Brain microvascular endothelial cell (primary cell): Measurements from ENCODE around the gene USP36.

Experiments used
- DNase-seq: peaks from one replicate; pipeline ENCODE4 v3.0.0-alpha.2; 2020
- H3K27ac ChIP-seq: fragments of 250-450 bp; sonication (Bioruptor Pico); 2 replicates; pipeline ENCODE4 v1.5.1; 2020; ENCODE audit warnings: mild to moderate bottlenecking, moderate library complexity
- H3K27me3 ChIP-seq: fragments of 250-450 bp; sonication (Bioruptor Pico); replicated peaks from 2 replicates; pipeline ENCODE4 v1.5.1; 2020; ENCODE audit warnings: mild to moderate bottlenecking
- H3K36me3 ChIP-seq: fragments of 250-450 bp; sonication (Bioruptor Pico); replicated peaks from 2 replicates; pipeline ENCODE4 v1.5.1; 2020; ENCODE audit warnings: mild to moderate bottlenecking
- H3K4me3 ChIP-seq: 2 replicates; pipeline ENCODE4 v1.5.1; 2011; ENCODE audit warnings: low read depth, mild to moderate bottlenecking, control low read depth, low read length, moderate library complexity
- in situ Hi-C: cut with HindIII; loops from 2 replicates; pipeline ENCODE4 v1.10.0; 2017; ENCODE audit warnings: low sequenced_read_pairs, low pct_ligation_motif_present
- TF ChIP-seq, protein P1 (sequence below): IDR thresholded peaks from 2 replicates; pipeline ENCODE4 v1.5.1; 2011; ENCODE audit warnings: low read depth, mild to moderate bottlenecking, moderate library complexity, low read length, control low read depth, inconsistent platforms; ENCODE audit errors: missing control alignments

Gene USP36

DNA sequence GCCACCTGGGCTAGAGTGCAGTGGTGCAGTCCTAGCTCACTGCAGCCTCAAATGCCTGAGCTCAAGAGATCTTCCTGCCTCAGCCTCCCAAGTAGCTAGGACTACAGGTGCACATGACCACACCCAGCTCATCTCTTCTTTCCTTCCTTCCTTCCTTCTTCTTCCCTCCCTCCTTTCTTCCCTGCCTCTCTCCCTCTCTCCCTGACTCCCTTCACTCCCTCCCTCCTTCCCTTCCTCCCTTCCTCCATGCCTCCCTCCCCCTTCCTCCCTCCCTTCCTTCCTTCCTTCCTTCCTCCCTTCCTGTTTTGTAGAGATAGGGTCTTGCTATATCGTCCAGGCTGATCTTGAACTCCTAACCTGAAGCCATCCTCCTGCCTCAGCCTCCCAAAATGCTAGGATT lies 23.5 kb upstream of the USP36 start:
- in situ Hi-C loops: no loop called here
- Histone ChIP-seq H3K4me3 (no peak overlapping the region), H3K27ac (no peak overlapping the region), H3K36me3 (peaks cover 11% of the 10 kb centered on the region), H3K27me3 (no peaks in the 10 kb centered on the region)
- TF ChIP-seq, protein P1, sequence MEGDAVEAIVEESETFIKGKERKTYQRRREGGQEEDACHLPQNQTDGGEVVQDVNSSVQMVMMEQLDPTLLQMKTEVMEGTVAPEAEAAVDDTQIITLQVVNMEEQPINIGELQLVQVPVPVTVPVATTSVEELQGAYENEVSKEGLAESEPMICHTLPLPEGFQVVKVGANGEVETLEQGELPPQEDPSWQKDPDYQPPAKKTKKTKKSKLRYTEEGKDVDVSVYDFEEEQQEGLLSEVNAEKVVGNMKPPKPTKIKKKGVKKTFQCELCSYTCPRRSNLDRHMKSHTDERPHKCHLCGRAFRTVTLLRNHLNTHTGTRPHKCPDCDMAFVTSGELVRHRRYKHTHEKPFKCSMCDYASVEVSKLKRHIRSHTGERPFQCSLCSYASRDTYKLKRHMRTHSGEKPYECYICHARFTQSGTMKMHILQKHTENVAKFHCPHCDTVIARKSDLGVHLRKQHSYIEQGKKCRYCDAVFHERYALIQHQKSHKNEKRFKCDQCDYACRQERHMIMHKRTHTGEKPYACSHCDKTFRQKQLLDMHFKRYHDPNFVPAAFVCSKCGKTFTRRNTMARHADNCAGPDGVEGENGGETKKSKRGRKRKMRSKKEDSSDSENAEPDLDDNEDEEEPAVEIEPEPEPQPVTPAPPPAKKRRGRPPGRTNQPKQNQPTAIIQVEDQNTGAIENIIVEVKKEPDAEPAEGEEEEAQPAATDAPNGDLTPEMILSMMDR: no peak
- DNase-seq: no peak

DNA sequence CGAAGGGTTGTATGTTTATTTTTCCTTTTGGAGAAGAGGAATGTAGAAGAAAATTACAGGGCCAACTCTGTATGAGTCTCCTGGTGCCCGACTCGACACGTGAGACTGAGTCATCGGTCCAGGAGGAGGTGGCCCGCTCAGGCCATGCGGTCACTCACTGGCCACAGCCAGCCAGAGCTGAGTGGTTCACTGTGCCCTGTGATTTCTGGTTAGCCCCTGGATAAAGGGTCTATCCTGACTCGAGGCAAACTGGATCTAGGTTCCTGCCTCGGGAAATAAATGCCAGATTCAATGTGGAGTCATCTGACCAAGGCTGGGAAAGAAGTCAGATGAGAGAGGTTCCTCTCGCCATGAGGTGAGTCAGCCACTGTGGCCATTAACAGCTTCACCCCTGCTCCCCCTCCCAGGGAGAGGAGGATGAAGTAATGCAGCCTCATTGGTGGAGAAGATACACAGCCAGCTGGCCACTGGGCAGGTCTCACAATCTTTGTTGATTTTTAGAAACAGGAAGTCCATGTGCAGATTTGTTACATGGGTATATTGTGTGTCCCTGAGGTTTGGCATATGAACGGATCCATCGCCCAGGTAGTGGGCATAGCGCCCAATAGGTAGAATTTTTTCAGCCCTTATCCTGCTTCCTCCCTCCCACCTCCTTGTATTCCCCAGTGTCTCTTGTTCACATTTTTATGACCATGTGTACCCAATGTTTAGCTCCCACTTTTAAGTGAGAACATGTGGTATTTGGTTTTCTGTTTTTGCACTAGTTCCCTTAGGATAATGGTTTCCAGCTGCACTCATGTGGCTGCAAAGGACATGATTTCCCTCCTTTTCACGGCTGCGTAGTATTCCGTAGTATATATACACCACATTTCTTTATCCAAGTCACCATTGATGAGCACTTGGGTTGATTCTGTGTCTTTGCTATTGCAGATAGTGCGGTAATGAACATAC lies 21.7 kb upstream of the USP36 start:
- Histone ChIP-seq H3K36me3 (peaks cover 15% of the 10 kb centered on the region), H3K27ac (peak overlapping the region; percentile 98), H3K4me3 (peak overlapping the region; percentile 9), H3K27me3 (no peaks in the 10 kb centered on the region)
- in situ Hi-C loops: no loop called here
- DNase-seq: peak; percentile 96
- TF ChIP-seq, protein P1: no peak

DNA sequence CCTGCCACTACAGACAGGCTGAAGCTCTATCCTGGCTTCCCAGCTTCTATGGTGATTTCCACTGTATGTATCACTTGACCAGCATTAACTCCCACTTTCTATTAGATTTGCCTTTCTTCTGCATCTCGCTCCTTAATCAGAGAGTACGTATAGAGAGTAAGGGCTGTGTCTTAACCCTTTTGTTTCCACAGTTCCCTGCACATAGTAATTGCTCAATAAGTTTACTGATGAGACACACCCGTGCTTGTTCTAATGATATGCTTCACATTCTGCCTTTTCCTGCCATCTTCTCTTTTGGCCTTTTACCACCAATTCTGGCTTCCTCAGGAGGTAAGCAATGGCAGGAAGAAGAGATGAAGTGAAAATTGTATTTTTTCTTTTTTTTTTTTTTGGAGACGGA lies 20.6 kb upstream of the USP36 start:
- in situ Hi-C loops: no loop called here
- Histone ChIP-seq H3K27ac (peak overlapping the region; percentile 98), H3K36me3 (peaks cover 19% of the 10 kb centered on the region), H3K27me3 (no peaks in the 10 kb centered on the region), H3K4me3 (no peak overlapping the region)
- no peak for DNase-seq
- TF ChIP-seq, protein P1: no peak

DNA sequence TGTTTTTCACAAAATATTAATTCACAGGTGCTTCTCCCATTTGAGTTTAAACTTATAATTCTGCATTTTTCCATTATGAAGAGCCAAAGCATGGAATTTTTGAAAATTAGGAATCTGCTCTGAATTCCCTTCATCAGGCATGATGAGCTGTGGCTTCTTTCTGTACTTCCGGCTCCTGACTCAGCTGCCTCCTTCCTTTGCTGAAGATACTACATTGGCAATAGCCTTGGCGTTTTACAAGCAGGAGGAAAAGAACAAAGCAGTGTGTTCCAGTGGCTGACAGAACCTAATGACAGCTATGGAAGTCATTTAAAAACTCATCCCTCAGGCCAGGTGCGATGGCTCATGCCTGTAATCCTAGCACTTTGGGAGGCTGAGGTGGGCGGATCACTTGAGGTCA lies 18.4 kb upstream of the USP36 start:
- no peak overlapping the region for H3K27ac ChIP-seq
- no peaks in the 10 kb centered on the region for H3K27me3 ChIP-seq
- peaks cover 34% of the 10 kb centered on the region for H3K36me3 ChIP-seq
- H3K4me3 ChIP-seq: no peak overlapping the region
- no peak for DNase-seq
- TF ChIP-seq, protein P1: no peak
- in situ Hi-C loops: no loop called here

DNA sequence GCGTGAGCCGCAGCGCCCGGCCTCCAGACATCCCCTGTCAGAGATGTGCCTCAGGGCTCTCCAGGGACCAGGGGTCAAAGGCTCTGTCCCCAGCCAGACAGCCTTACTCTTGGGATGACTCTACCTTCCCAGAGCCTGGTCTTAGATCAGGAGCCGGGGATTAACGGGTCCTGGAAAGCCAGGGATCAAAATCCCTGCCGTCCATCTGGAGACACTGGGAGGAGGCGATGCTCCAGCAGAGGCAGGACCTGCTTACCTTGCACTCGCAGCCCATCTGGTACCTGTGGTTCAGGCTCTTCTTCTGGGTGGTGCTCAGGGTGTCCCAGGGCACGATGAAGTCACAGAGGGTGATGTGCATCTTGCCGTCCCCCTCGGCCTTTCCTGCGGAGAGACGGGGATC lies 16.7 kb upstream of the USP36 start:
- peaks cover 48% of the 10 kb centered on the region for H3K36me3 ChIP-seq
- TF ChIP-seq, protein P1: no peak
- DNase-seq: no peak

More for the DNA sequence above, 16.7 kb upstream of the USP36 start:
- in situ Hi-C loops: no loop called here
- no peak overlapping the region for H3K4me3 ChIP-seq
- no peaks in the 10 kb centered on the region for H3K27me3 ChIP-seq
- H3K27ac ChIP-seq: no peak overlapping the region
